Suprapubic skin (tissue), 4 donors: Measurements from ENCODE around the gene NR3C2. TPM values are rescaled to one million over a fixed set of nuclear protein-coding genes. Genes with fewer than 3 reads are reported as not detected.

Source experiments
- DNase-seq, 2 donors: peaks; one replicate each; pipeline ENCODE4 v3.0.0-alpha.2; 2019; ENCODE audit warnings: low spot score in 2 of 2
- H3K27ac ChIP-seq: fragments of 200-600 bp; sonication (generic); one replicate; pipeline ENCODE4 v1.5.1; 2019
- H3K27me3 ChIP-seq: fragments of 200-600 bp; sonication (generic); one replicate; pipeline ENCODE4 v1.5.1; 2019
- H3K36me3 ChIP-seq: fragments of 200-600 bp; sonication (generic); one replicate; pipeline ENCODE4 v1.5.1; 2019
- H3K4me1 ChIP-seq: fragments of 200-600 bp; sonication (generic); one replicate; pipeline ENCODE4 v1.5.1; 2019
- H3K4me3 ChIP-seq: fragments of 200-600 bp; sonication (generic); one replicate; pipeline ENCODE4 v1.5.1; 2019; ENCODE audit warnings: mild to moderate bottlenecking
- H3K9me3 ChIP-seq: fragments of 200-600 bp; sonication (generic); one replicate; pipeline ENCODE4 v1.5.1; 2019
- CTCF ChIP-seq, 2 donors: fragments of 200-600 bp in 1 of 2; fragments of 450-650 bp in 1 of 2; sonication (generic) in 1 of 2; IDR thresholded peaks; one replicate each; pipeline ENCODE4 v1.5.1; 2016 to 2019; ENCODE audit warnings: antibody characterized with exemption in 2 of 2, mild to moderate bottlenecking in 1 of 2, moderate library complexity in 1 of 2
- EP300 ChIP-seq: sonication (generic); formaldehyde crosslinking; IDR thresholded peaks from one replicate; pipeline ENCODE4 v1.6.1; 2017; ENCODE audit warnings: antibody characterized with exemption
- POLR2A ChIP-seq, 2 donors: fragments of 450-650 bp; IDR thresholded peaks; one replicate each; pipeline ENCODE4 v1.6.1; 2017; ENCODE audit warnings: antibody characterized with exemption in 2 of 2, mild to moderate bottlenecking in 2 of 2, moderate library complexity in 2 of 2
- POLR2AphosphoS5 ChIP-seq, 3 donors: sonication (generic); formaldehyde crosslinking; IDR thresholded peaks; one replicate each; pipeline ENCODE4 v1.6.1; 2017; ENCODE audit warnings: antibody characterized with exemption in 3 of 3
- WGBS: methylation state at CpG from one replicate; pipeline ENCODE4 v1.1.5; 2018; 5-methylcytosine and 5-hydroxymethylcytosine counted together
- total RNA-seq, 4 donors: library from RNA; depleted of rRNA; stranded (reverse); fragments of >200 nt; gene quantifications; one replicate each; pipeline ENCODE4 v1.1.0, GENCODE V29; 2016

Gene NR3C2
- total RNA-seq, 4 donors from 2014 or later: 7.3 to 12.1 (median 11.0) TPM

- no peak for DNase-seq
- Histone ChIP-seq H3K27ac (no peak overlapping the region), H3K9me3 (no peaks in the 10 kb centered on the region), H3K4me3 (no peak overlapping the region), H3K4me1 (no peaks in the 10 kb centered on the region), H3K36me3 (peaks cover 16% of the 10 kb centered on the region), H3K27me3 (no peaks in the 10 kb centered on the region)
- 91% methylated on average over 3 of the region's 3 CpGs for WGBS
- TF ChIP-seq EP300 (no peak), POLR2A (IDR thresholded peaks at IDR 0.05) (no peak), CTCF (IDR thresholded peaks at IDR 0.05) (no peak), POLR2AphosphoS5 (IDR thresholded peaks at IDR 0.05) (no peak)
These were observed 332.0 kb downstream of the NR3C2 start for GRCh38 chr4:148110169-148110568.

GRCh38 chr4:148109216-148109615 lies 333.0 kb downstream of the NR3C2 start:
- Histone ChIP-seq H3K9me3 (no peaks in the 10 kb centered on the region), H3K27ac (no peak overlapping the region), H3K27me3 (no peaks in the 10 kb centered on the region), H3K36me3 (peaks cover 16% of the 10 kb centered on the region), H3K4me1 (no peaks in the 10 kb centered on the region), H3K4me3 (no peak overlapping the region)
- 100% methylated on average over 2 of the region's 3 CpGs for WGBS
- TF ChIP-seq POLR2A (IDR thresholded peaks at IDR 0.05): no peak
- no peak for TF ChIP-seq CTCF (IDR thresholded peaks at IDR 0.05)
- TF ChIP-seq EP300: no peak
- TF ChIP-seq POLR2AphosphoS5 (IDR thresholded peaks at IDR 0.05): no peak
- DNase-seq: no peak

GRCh38 chr4:148108766-148109165 lies 333.4 kb downstream of the NR3C2 start:
- no peaks in the 10 kb centered on the region for H3K9me3 ChIP-seq
- no peak overlapping the region for H3K4me3 ChIP-seq
- no peak overlapping the region for H3K27ac ChIP-seq
- TF ChIP-seq EP300 (no peak), CTCF (IDR thresholded peaks at IDR 0.05) (no peak), POLR2AphosphoS5 (IDR thresholded peaks at IDR 0.05) (no peak), POLR2A (IDR thresholded peaks at IDR 0.05) (no peak)
- H3K27me3 ChIP-seq: no peaks in the 10 kb centered on the region
- DNase-seq: no peak
- peaks cover 13% of the 10 kb centered on the region for H3K36me3 ChIP-seq
- 89% methylated on average over 7 of the region's 7 CpGs for WGBS
- no peaks in the 10 kb centered on the region for H3K4me1 ChIP-seq

GRCh38 chr4:148103597-148104355 lies 338.4 kb downstream of the NR3C2 start:
- H3K9me3 ChIP-seq: no peaks in the 10 kb centered on the region
- peaks cover 12% of the 10 kb centered on the region for H3K36me3 ChIP-seq
- TF ChIP-seq CTCF (IDR thresholded peaks at IDR 0.05) (no peak), POLR2A (IDR thresholded peaks at IDR 0.05) (no peak), EP300 (no peak), POLR2AphosphoS5 (IDR thresholded peaks at IDR 0.05) (no peak)
- H3K27ac ChIP-seq: no peak overlapping the region
- WGBS: 95% methylated on average over 7 of the region's 7 CpGs
- no peak for DNase-seq
- H3K4me3 ChIP-seq: no peak overlapping the region
- no peaks in the 10 kb centered on the region for H3K4me1 ChIP-seq
- no peaks in the 10 kb centered on the region for H3K27me3 ChIP-seq

GRCh38 chr4:148101790-148102189 lies 340.4 kb downstream of the NR3C2 start:
- Histone ChIP-seq H3K4me3 (no peak overlapping the region), H3K4me1 (no peaks in the 10 kb centered on the region), H3K36me3 (peaks cover 7% of the 10 kb centered on the region), H3K9me3 (no peaks in the 10 kb centered on the region), H3K27ac (no peak overlapping the region), H3K27me3 (no peaks in the 10 kb centered on the region)
- TF ChIP-seq EP300 (no peak), POLR2AphosphoS5 (IDR thresholded peaks at IDR 0.05) (no peak), CTCF (IDR thresholded peaks at IDR 0.05) (no peak), POLR2A (IDR thresholded peaks at IDR 0.05) (no peak)
- no peak for DNase-seq
- WGBS: 74% methylated on average over 4 of the region's 4 CpGs
